ENCODE measurements around the gene YTHDF1. TPM values are rescaled to one million over a fixed set of nuclear protein-coding genes. Genes with fewer than 3 reads are reported as not detected.

Gene YTHDF1
- total RNA-seq, 1 donor from 2014 or later, result 62.1 TPM

- Mint-ChIP-seq H3K27me3 (ENCODE audit: unreplicated experiment) (peaks cover 5% of the 10 kb centered on the region), H3K4me3 (ENCODE audit: unreplicated experiment) (no peak overlapping the region), H3K27ac (ENCODE audit: unreplicated experiment) (no peak overlapping the region), H3K9me3 (ENCODE audit: unreplicated experiment) (no peaks in the 10 kb centered on the region), H3K4me1 (ENCODE audit: unreplicated experiment) (no peaks in the 10 kb centered on the region), H3K36me3 (ENCODE audit: low read depth, unreplicated experiment) (peaks cover 27% of the 10 kb centered on the region)
- TF ChIP-seq CTCF (IDR thresholded peaks at IDR 0.05; ENCODE audit: unreplicated experiment), result no peak
- DNase-seq (ENCODE audit: low spot score), result no peak
These were observed 13.0 kb downstream of the YTHDF1 start for GRCh38 chr20:63202811-63203526.

- TF ChIP-seq CTCF (IDR thresholded peaks at IDR 0.05; ENCODE audit: unreplicated experiment), result no peak
- Mint-ChIP-seq H3K36me3 (ENCODE audit: low read depth, unreplicated experiment) (peaks cover 25% of the 10 kb centered on the region), H3K9me3 (ENCODE audit: unreplicated experiment) (no peaks in the 10 kb centered on the region), H3K27me3 (ENCODE audit: unreplicated experiment) (peaks cover 5% of the 10 kb centered on the region), H3K4me1 (ENCODE audit: unreplicated experiment) (no peaks in the 10 kb centered on the region), H3K4me3 (ENCODE audit: unreplicated experiment) (no peak overlapping the region), H3K27ac (ENCODE audit: unreplicated experiment) (no peak overlapping the region)
- DNase-seq (ENCODE audit: low spot score), result no peak
These were observed 13.9 kb downstream of the YTHDF1 start for GRCh38 chr20:63202021-63202420.

GRCh38 chr20:63198606-63199005 lies 17.3 kb downstream of the YTHDF1 start:
- no peak for TF ChIP-seq CTCF (IDR thresholded peaks at IDR 0.05; ENCODE audit: unreplicated experiment)
- Mint-ChIP-seq H3K27ac (ENCODE audit: unreplicated experiment) (no peak overlapping the region), H3K9me3 (ENCODE audit: unreplicated experiment) (no peaks in the 10 kb centered on the region), H3K36me3 (ENCODE audit: low read depth, unreplicated experiment) (peaks cover 29% of the 10 kb centered on the region), H3K4me1 (ENCODE audit: unreplicated experiment) (no peaks in the 10 kb centered on the region), H3K27me3 (ENCODE audit: unreplicated experiment) (peaks cover 5% of the 10 kb centered on the region), H3K4me3 (ENCODE audit: unreplicated experiment) (no peak overlapping the region)
- no peak for DNase-seq (ENCODE audit: low spot score)

- TF ChIP-seq CTCF (IDR thresholded peaks at IDR 0.05; ENCODE audit: unreplicated experiment), result no peak
- no peaks in the 10 kb centered on the region for H3K27me3 Mint-ChIP-seq (ENCODE audit: unreplicated experiment)
- H3K36me3 Mint-ChIP-seq (ENCODE audit: low read depth, unreplicated experiment), result peaks cover 22% of the 10 kb centered on the region
- no peak for DNase-seq (ENCODE audit: low spot score)
- peak overlapping the region; percentile 52 for H3K4me3 Mint-ChIP-seq (ENCODE audit: unreplicated experiment)
- no peaks in the 10 kb centered on the region for H3K9me3 Mint-ChIP-seq (ENCODE audit: unreplicated experiment)
- H3K4me1 Mint-ChIP-seq (ENCODE audit: unreplicated experiment), result no peaks in the 10 kb centered on the region
- no peak overlapping the region for H3K27ac Mint-ChIP-seq (ENCODE audit: unreplicated experiment)
These were observed 19.0 kb downstream of the YTHDF1 start for GRCh38 chr20:63196768-63197470.

- no peaks in the 10 kb centered on the region for H3K9me3 Mint-ChIP-seq (ENCODE audit: unreplicated experiment)
- H3K36me3 Mint-ChIP-seq (ENCODE audit: low read depth, unreplicated experiment), result peaks cover 18% of the 10 kb centered on the region
- peaks cover 1% of the 10 kb centered on the region for H3K27me3 Mint-ChIP-seq (ENCODE audit: unreplicated experiment)
- H3K4me3 Mint-ChIP-seq (ENCODE audit: unreplicated experiment), result no peak overlapping the region
- H3K4me1 Mint-ChIP-seq (ENCODE audit: unreplicated experiment), result no peaks in the 10 kb centered on the region
- no peak for TF ChIP-seq CTCF (IDR thresholded peaks at IDR 0.05; ENCODE audit: unreplicated experiment)
- DNase-seq (ENCODE audit: low spot score), result no peak
- no peak overlapping the region for H3K27ac Mint-ChIP-seq (ENCODE audit: unreplicated experiment)
These were observed 21.1 kb downstream of the YTHDF1 start for GRCh38 chr20:63194797-63195173.
